Measurements from ENCODE around the gene ARHGAP9.

- TF ChIP-seq, protein P1, sequence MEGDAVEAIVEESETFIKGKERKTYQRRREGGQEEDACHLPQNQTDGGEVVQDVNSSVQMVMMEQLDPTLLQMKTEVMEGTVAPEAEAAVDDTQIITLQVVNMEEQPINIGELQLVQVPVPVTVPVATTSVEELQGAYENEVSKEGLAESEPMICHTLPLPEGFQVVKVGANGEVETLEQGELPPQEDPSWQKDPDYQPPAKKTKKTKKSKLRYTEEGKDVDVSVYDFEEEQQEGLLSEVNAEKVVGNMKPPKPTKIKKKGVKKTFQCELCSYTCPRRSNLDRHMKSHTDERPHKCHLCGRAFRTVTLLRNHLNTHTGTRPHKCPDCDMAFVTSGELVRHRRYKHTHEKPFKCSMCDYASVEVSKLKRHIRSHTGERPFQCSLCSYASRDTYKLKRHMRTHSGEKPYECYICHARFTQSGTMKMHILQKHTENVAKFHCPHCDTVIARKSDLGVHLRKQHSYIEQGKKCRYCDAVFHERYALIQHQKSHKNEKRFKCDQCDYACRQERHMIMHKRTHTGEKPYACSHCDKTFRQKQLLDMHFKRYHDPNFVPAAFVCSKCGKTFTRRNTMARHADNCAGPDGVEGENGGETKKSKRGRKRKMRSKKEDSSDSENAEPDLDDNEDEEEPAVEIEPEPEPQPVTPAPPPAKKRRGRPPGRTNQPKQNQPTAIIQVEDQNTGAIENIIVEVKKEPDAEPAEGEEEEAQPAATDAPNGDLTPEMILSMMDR (IDR thresholded peaks at IDR 0.05; ENCODE audit: low read depth, low read length): no peak
- no peak for TF ChIP-seq MAX (IDR thresholded peaks at IDR 0.05; ENCODE audit: low read depth, low read length)
- TF ChIP-seq POLR2A (IDR thresholded peaks at IDR 0.05; ENCODE audit: extremely low read depth, insufficient read length): no peak
These were observed 22.8 kb downstream of the ARHGAP9 start for GRCh38 chr12:57456737-57457490.
